Effector memory CD8-positive, alpha-beta T cell (primary cell): Measurements from ENCODE around the gene PRR35.
A peak's percentile ranks its signal among the peaks of the same experiment; 100 is the strongest.

ENCODE experiments used
- ATAC-seq: fragments of 150-1000 bp; cut with Tn5 transposase; replicated peaks from 2 replicates; pipeline ENCODE4 v1.10.0; 2021; ENCODE audit warnings: mild to moderate bottlenecking, moderate library complexity
- DNase-seq, 3 experiments: peaks; one replicate each; pipeline ENCODE4 v3.0.0; 2021
- H3K27ac Mint-ChIP-seq, 2 donors: one replicate each; pipeline ENCODE4 v1.8.0; 2022; ENCODE audit warnings: mild to moderate bottlenecking in 2 of 2, mixed read lengths in 2 of 2, moderate library complexity in 2 of 2
- H3K27me3 Mint-ChIP-seq, 2 donors: one replicate each; pipeline ENCODE4 v1.8.0; 2022; ENCODE audit warnings: mixed read lengths in 2 of 2
- H3K36me3 Mint-ChIP-seq: one replicate; pipeline ENCODE4 v1.8.0; 2022; ENCODE audit warnings: mild to moderate bottlenecking, moderate library complexity, mixed read lengths; ENCODE audit not compliant: insufficient read depth
- H3K4me1 Mint-ChIP-seq, 2 donors: one replicate each; pipeline ENCODE4 v1.8.0; 2022; ENCODE audit warnings: low read depth in 2 of 2, mixed read lengths in 2 of 2
- H3K4me3 Mint-ChIP-seq, 2 donors: one replicate each; pipeline ENCODE4 v1.8.0; 2022; ENCODE audit warnings: mild to moderate bottlenecking in 2 of 2, mixed read lengths in 2 of 2, moderate library complexity in 2 of 2
- H3K9me3 Mint-ChIP-seq, 2 donors: one replicate each; pipeline ENCODE4 v1.8.0; 2022; ENCODE audit warnings: mixed read lengths in 2 of 2

Gene PRR35

GRCh38 chr16:523097-523741 is 37.0 kb upstream of the PRR35 start:
- ATAC-seq = no peak
- H3K4me3 Mint-ChIP-seq = no peak overlapping the region

GRCh38 chr16:524274-525040 is 35.7 kb upstream of the PRR35 start:
- no peaks in the 10 kb centered on the region for H3K9me3 Mint-ChIP-seq
- peaks cover 23 to 24% of the 10 kb centered on the region in 2 donors for H3K4me1 Mint-ChIP-seq
- no peak for DNase-seq
- no peaks in the 10 kb centered on the region for H3K27me3 Mint-ChIP-seq
- peak overlapping the region; percentile 52 to 89 for H3K27ac Mint-ChIP-seq
- peaks cover 21% of the 10 kb centered on the region for H3K36me3 Mint-ChIP-seq
- no peak for ATAC-seq
- peak overlapping the region in 1 of 2 donors; percentile 74 for H3K4me3 Mint-ChIP-seq

More at GRCh38 chr16:523097-523741, 37.0 kb upstream of the PRR35 start:
- Mint-ChIP-seq H3K27ac (peak overlapping the region; percentile 52 to 70), H3K27me3 (no peaks in the 10 kb centered on the region), H3K9me3 (no peaks in the 10 kb centered on the region), H3K36me3 (peaks cover 18% of the 10 kb centered on the region), H3K4me1 (peaks cover 14 to 16% of the 10 kb centered on the region in 2 donors)
- DNase-seq = no peak

GRCh38 chr16:525123-525519 is 35.1 kb upstream of the PRR35 start:
- H3K27ac Mint-ChIP-seq = peak overlapping the region; percentile 89 to 92
- DNase-seq (no peak), ATAC-seq (no peak)
- peaks cover 21% of the 10 kb centered on the region for H3K36me3 Mint-ChIP-seq
- peak overlapping the region; percentile 74 to 78 for H3K4me3 Mint-ChIP-seq
- H3K9me3 Mint-ChIP-seq = no peaks in the 10 kb centered on the region
- H3K27me3 Mint-ChIP-seq = no peaks in the 10 kb centered on the region
- H3K4me1 Mint-ChIP-seq = peaks cover 26 to 28% of the 10 kb centered on the region in 2 donors

- Mint-ChIP-seq H3K9me3 (no peaks in the 10 kb centered on the region), H3K27ac (peak overlapping the region; percentile 89 to 92), H3K4me3 (peak overlapping the region; percentile 74 to 78), H3K36me3 (peaks cover 25% of the 10 kb centered on the region), H3K27me3 (no peaks in the 10 kb centered on the region), H3K4me1 (peaks cover 30 to 34% of the 10 kb centered on the region in 2 donors)
- ATAC-seq (peak; percentile 21), DNase-seq (peak; percentile 30 to 45 (median 38))
These were observed 34.5 kb upstream of the PRR35 start for GRCh38 chr16:525520-526180.

- no peak for ATAC-seq
- H3K4me1 Mint-ChIP-seq = peaks cover 30 to 35% of the 10 kb centered on the region in 2 donors
- no peaks in the 10 kb centered on the region for H3K27me3 Mint-ChIP-seq
- H3K4me3 Mint-ChIP-seq = peak overlapping the region; percentile 74 to 78
- peaks cover 25% of the 10 kb centered on the region for H3K36me3 Mint-ChIP-seq
- no peak for DNase-seq
- peak overlapping the region; percentile 89 to 92 for H3K27ac Mint-ChIP-seq
- no peaks in the 10 kb centered on the region for H3K9me3 Mint-ChIP-seq
These were observed 33.8 kb upstream of the PRR35 start for GRCh38 chr16:526181-527014.

GRCh38 chr16:527015-527903 is 32.9 kb upstream of the PRR35 start, which contains the start of gene CAPN15:
Gene CAPN15 (plus strand): TSS chr16:527712. CDS start chr16:546839, 19,127 bp downstream.
- Mint-ChIP-seq H3K4me1 (peaks cover 30 to 35% of the 10 kb centered on the region in 2 donors), H3K27me3 (no peaks in the 10 kb centered on the region), H3K27ac (peak within 1 kb of the TSS; percentile 92), H3K9me3 (no peaks in the 10 kb centered on the region), H3K4me3 (peak within 1 kb of the TSS; percentile 91 to 95), H3K36me3 (peaks cover 25% of the 10 kb centered on the region)
- DNase-seq (peak; percentile 80 to 85 (median 80)), ATAC-seq (peak; percentile 78)

GRCh38 chr16:528111-529011 is 31.8 kb upstream of the PRR35 start:
- no peaks in the 10 kb centered on the region for H3K27me3 Mint-ChIP-seq
- peaks cover 19% of the 10 kb centered on the region for H3K36me3 Mint-ChIP-seq

GRCh38 chr16:529012-529575 is 31.1 kb upstream of the PRR35 start:
- peak overlapping the region; percentile 90 to 92 for H3K27ac Mint-ChIP-seq
- peak; percentile 26 to 40 (median 30) for DNase-seq
- peak; percentile 13 for ATAC-seq
- no peaks in the 10 kb centered on the region for H3K27me3 Mint-ChIP-seq
- peaks cover 14% of the 10 kb centered on the region for H3K36me3 Mint-ChIP-seq
- no peaks in the 10 kb centered on the region for H3K9me3 Mint-ChIP-seq
- peaks cover 29 to 37% of the 10 kb centered on the region in 2 donors for H3K4me1 Mint-ChIP-seq
- H3K4me3 Mint-ChIP-seq = peak overlapping the region; percentile 91 to 95

More at GRCh38 chr16:528111-529011, 31.8 kb upstream of the PRR35 start:
- Mint-ChIP-seq H3K9me3 (no peaks in the 10 kb centered on the region), H3K4me1 (peaks cover 30 to 37% of the 10 kb centered on the region in 2 donors), H3K27ac (peak overlapping the region; percentile 90 to 92), H3K4me3 (peak overlapping the region; percentile 91 to 95)
- DNase-seq = peak in 2 of 3 experiments; percentile 12 to 39
- ATAC-seq = peak; percentile 3

GRCh38 chr16:530111-530817 is 29.9 kb upstream of the PRR35 start:
- peaks cover 30 to 34% of the 10 kb centered on the region in 2 donors for H3K4me1 Mint-ChIP-seq

GRCh38 chr16:531494-532125 is 28.6 kb upstream of the PRR35 start:
- no peaks in the 10 kb centered on the region for H3K27me3 Mint-ChIP-seq
- H3K36me3 Mint-ChIP-seq = peaks cover 14% of the 10 kb centered on the region
- no peaks in the 10 kb centered on the region for H3K9me3 Mint-ChIP-seq
- peaks cover 19 to 25% of the 10 kb centered on the region in 2 donors for H3K4me1 Mint-ChIP-seq
- no peak overlapping the region for H3K4me3 Mint-ChIP-seq
- H3K27ac Mint-ChIP-seq = peak overlapping the region in 1 of 2 donors; percentile 82
- DNase-seq (no peak), ATAC-seq (no peak)

More at GRCh38 chr16:530111-530817, 29.9 kb upstream of the PRR35 start:
- Mint-ChIP-seq H3K27ac (peak overlapping the region in 1 of 2 donors; percentile 72), H3K27me3 (no peaks in the 10 kb centered on the region), H3K4me3 (peak overlapping the region; percentile 43 to 95), H3K36me3 (peaks cover 9% of the 10 kb centered on the region), H3K9me3 (no peaks in the 10 kb centered on the region)
- DNase-seq = no peak
- ATAC-seq = no peak
